ENCODE results near the gene SLC6A5.
A peak's percentile ranks its signal among the peaks of the same experiment; 100 is the strongest.

Gene SLC6A5

DNA sequence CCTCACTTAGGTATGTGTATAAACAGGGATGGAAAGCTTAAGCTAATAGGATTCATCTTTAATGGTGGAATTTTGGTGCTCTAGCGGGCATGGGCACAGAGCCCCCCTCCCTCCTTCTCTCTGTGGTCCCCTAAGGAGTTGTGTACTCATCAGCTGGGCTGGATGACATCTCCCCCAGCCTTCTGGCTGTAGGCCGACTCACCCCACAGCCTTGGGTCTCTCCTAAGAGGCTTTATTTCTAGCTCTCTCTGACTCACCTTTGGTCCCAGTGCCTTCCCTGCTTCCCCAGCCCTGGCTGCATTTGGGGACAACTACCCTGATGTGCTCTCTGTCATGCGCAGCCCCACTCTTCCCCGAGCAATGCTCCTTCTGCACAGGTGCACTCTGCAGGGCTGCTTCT lies 26.9 kb downstream of the SLC6A5 start:
- DNase-seq: no peak

DNA sequence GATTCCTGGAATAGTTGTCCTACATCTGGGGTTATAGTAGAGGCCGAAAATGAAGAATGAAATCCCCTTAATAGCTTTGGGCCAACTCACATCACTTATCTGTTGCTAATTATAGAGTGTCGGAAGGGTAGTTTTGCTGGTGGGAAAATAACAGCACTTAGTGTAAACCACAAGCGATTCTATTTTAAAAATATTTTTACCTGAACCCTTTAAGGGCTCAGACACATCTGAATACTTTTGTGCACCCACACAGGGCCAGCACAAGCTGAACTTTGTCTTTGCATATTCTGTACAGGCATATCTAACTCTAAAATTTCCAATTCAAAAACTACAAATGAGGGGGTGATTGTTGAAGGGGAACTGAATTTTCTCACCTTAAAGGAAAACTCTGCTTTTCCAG lies 27.6 kb downstream of the SLC6A5 start:
- DNase-seq: no peak

DNA sequence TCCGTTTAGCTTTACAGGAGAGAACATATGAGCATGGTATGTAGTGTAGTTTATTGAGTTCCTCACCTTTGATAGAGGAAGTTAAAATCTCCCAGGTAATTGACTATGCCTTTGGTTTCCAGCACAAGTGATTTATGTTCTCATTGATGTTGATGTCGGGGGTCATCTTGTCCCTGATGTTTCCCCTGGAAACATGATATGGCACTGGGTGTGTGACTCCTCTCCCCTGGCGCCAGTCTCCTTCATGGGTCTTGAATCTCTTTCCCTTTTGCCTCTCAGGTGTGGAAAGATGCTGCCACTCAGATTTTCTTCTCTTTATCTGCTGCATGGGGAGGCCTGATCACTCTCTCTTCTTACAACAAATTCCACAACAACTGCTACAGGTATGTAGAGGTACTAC lies 28.3 kb downstream of the SLC6A5 start:
- DNase-seq: no peak

GRCh38 chr11:20631519-20632168 lies 32.2 kb downstream of the SLC6A5 start:
- peak; percentile 35 to 63 for DNase-seq

GRCh38 chr11:20632169-20632532 lies 32.7 kb downstream of the SLC6A5 start:
- DNase-seq: no peak

GRCh38 chr11:20634044-20634443 lies 34.6 kb downstream of the SLC6A5 start:
- no peak for DNase-seq

GRCh38 chr11:20634781-20635180 lies 35.4 kb downstream of the SLC6A5 start:
- DNase-seq: no peak

DNA sequence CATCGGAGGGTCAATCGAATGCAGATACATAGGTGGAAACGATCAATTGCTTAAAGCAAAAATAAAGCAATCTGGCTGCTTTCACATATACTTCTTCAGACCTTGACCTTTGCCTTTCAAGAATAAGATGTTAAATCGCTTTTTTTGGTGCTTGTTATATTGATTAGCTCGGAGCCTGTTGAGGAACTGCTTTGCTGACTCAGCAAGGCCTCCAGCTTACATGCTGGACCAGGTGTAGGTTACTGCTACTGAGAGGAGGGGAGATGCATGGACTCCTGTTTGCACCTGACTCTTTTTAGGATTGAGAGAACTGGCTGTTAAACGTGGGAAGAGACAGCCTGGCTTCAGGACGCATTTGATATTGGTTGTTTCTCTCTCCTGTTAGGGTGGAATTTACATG lies 38.7 kb downstream of the SLC6A5 start:
- DNase-seq: no peak

DNA sequence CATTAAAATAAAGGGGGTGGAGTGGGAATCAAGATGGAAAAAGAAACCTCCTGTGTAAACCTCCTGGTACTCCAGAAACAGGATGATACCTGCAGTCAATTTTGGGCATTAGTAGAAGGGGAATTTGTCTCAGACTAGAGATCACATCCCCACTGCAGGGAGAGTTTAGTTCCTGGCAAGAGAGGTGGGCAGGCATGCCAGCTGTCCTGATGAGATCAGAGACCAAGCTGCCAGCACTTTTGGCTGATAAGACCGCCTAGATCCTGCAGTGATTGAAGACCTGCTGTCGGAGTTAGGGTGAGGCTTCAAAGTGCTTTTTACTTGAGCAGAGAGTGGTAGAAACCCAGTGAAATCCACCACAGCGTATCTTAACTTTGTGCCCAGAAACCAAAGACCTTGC lies 40.3 kb downstream of the SLC6A5 start:
- DNase-seq: no peak

- DNase-seq: no peak
Measured at GRCh38 chr11:20640401-20640800, 41.0 kb downstream of the SLC6A5 start.

GRCh38 chr11:20644360-20644759 lies 45.0 kb downstream of the SLC6A5 start:
- DNase-seq: no peak

GRCh38 chr11:20647976-20648565 lies 48.7 kb downstream of the SLC6A5 start:
- DNase-seq: peak; percentile 57 to 83

GRCh38 chr11:20652150-20652806 lies 52.9 kb downstream of the SLC6A5 start:
- no peak for DNase-seq

- DNase-seq: no peak
Measured at GRCh38 chr11:20654038-20654437, 54.6 kb downstream of the SLC6A5 start.

GRCh38 chr11:20656901-20657300 lies 57.5 kb downstream of the SLC6A5 start:
- DNase-seq: peak in 1 of 2 experiments; percentile 22

DNA sequence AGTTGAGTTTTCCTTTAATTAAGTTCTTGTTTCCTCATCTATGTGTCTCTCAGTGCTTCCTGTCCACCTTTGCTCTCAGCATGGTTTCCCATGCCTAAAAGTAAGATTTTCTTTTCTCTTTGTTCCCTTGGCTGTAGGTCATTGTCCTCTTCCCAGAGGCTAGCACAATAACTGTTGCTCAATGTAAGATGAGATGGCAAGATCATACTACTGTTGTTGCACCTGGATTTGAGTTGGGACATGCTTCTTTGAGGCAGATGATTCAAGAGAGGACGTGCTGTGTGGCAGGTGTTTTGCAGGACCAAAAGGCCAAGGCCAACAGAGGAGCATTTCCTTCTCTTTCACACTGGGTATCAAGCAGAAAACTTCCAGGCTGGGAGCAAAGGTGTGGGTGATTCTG lies 58.7 kb downstream of the SLC6A5 start:
- DNase-seq: peak; percentile 12 to 33

GRCh38 chr11:20661445-20661844 lies 62.0 kb downstream of the SLC6A5 start:
- no peak for DNase-seq

- DNase-seq: no peak
Measured at GRCh38 chr11:20661850-20662249, 62.4 kb downstream of the SLC6A5 start.

GRCh38 chr11:20668131-20668809 lies 68.9 kb downstream of the SLC6A5 start:
- no peak for DNase-seq

- peak; percentile 45 to 56 for DNase-seq
Measured at GRCh38 chr11:20668844-20669819, 69.7 kb downstream of the SLC6A5 start, which contains the start of gene NELL1. Gene NELL1 (plus strand): TSS chr11:20669586.

DNA sequence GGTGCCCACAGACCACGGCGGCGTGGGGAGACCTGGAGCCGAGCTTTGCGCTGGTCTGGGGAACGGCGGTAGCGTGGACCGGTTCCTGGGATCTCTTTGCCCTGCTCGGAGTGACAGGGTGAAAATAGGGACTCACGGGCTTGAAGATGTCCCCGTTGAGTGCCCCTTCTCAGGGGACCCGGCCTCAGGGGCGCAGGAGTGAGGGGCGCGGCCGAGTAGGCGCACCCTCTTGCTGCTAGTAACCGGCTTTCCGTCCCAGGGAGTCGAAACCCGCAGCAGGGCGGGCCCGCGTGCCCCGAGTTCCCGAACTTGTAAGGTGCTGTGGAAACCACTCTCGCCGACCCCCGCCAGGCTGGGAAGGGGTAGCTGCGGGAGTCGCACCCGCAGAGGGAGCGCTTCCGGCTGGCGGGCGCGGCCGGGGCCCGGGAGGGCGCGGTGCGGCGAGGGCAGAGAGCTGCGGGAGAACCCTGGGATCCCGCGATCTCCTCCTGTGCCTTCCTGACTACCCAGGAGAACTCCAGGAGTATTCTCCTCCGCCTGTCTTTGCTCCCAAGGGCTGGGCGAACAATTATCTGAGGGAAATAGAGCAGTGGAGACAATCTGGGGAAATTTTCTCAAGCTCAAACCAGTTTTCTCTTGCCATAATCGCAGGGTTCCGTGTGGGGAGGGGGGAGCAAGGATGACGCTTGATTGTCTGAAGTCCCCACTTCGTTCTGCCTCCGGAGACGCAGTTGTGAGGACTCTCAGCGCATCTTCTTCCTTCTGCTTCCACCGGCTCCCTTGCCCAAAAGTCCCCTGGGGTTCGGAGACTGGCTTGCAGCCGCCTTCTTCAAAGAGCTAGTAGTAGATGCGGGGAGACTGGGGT lies 70.6 kb downstream of the SLC6A5 start:
- no peak for DNase-seq
